ENCODE measurements around the gene SLC4A1AP. TPM values are rescaled to one million over a fixed set of nuclear protein-coding genes. Genes with fewer than 3 reads are reported as not detected.

The SLC4A1AP gene
- polyA plus RNA-seq, 6 donors from 2014 or later: 14.0 to 25.9 (median 24.1) TPM

DNA sequence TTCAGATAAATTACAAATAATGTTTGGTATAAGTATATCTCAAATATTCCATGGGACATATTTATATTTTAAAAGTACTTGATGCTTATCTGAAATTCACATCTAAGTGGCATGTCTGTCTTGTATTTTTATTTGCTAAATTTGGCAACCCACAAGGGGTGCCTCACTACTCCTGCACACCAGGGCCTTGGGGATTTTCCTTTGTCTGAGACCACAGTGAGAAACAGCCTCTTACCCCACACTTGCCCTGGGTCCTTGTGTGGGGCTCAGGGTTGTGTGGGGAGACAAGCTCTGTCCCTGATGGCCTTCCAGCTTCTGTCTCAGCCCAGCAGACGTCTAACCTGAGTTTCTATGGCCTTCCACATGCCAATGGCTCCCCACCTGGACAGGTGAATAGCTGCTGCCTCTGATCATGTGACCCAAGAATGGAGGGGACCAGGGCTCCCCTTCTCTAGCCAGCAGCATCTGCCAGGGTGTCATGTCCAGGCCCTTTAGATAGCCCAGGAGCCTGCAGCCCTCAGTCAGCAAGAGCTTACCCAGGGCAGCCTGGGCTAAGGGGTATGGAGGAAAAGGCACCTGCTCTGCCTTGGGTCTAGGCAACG lies 58.3 kb downstream of the SLC4A1AP start:
- Mint-ChIP-seq H3K9me3 (no peaks in the 10 kb centered on the region), H3K27me3 (peaks cover 21 to 29% (median 24%) of the 10 kb centered on the region in 3 donors), H3K4me3 (no peak overlapping the region), H3K4me1 (peaks cover 0 to 2% (median under 1%) of the 10 kb centered on the region in 3 donors), H3K27ac (peak overlapping the region in 1 of 6 donors; percentile 32), H3K36me3 (no peaks in the 10 kb centered on the region)
- DNase-seq: no peak
- ATAC-seq (ENCODE audit: low read depth in 2 of 2): no peak

DNA sequence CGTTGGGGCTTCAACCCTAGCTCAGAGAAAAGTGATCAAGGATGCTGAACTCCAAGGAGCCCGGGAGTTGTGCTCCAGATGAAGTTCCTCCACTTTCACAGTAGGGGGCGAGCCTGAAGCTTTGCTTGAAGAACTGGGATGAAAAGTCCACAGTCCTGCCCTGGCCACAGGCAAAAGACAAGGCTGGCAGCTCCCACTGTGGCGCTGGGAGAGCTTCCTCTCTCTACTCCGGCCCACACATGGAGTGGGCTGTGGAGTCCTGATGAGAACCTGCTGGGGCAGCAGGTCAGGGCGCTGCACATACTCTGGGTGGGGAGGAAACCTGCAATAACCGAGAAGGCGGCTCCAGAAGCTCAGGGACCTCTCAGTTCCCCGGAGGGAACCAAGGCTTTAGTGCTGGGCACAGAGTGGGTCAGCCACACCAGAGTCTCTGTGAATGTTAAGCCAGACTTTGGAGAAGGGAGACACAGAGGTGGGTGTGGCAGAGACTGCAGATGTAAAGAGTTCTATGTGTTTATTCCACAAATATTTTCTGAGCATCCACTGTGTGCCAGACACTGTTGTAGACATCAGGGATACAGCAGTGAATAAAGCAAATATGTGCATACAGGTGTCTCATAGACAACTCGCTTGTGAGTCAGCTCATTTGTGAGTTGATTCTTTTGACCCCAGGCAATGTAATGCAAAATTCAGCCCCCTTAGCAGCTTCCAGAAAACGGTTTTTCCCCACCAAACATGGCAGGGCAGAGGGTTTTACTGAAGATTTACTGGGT lies 59.9 kb downstream of the SLC4A1AP start:
- Mint-ChIP-seq H3K36me3 (no peaks in the 10 kb centered on the region), H3K4me3 (no peak overlapping the region), H3K4me1 (no peaks in the 10 kb centered on the region), H3K27me3 (peaks cover 14 to 19% (median 18%) of the 10 kb centered on the region in 3 donors), H3K9me3 (no peaks in the 10 kb centered on the region), H3K27ac (no peak overlapping the region)
- ATAC-seq (ENCODE audit: low read depth in 2 of 2) (no peak), DNase-seq (no peak)

DNA sequence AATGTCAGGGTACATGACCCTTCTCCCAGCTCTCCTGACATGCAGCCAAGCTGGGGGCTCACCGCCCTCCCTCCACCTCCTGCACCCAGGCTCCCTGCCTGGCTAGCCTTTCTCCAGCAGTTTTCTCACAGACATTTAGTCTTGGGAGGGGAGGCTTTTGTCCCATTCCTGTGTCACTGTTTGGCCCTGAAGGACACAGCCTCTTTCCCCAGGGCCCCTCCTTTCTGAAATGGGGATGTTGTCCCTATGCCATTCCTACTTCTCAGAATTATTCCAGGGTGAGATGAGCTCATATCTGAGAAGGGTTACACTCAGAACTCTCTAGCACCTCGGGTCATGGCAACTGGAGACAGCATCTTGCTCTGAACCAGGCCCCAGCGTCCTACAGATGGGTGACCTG lies 60.5 kb downstream of the SLC4A1AP start:
- H3K27me3 Mint-ChIP-seq: peaks cover 14 to 19% (median 18%) of the 10 kb centered on the region in 3 donors
- H3K4me3 Mint-ChIP-seq: no peak overlapping the region
- DNase-seq (no peak), ATAC-seq (ENCODE audit: low read depth in 2 of 2) (no peak)
- H3K4me1 Mint-ChIP-seq: no peaks in the 10 kb centered on the region
- no peaks in the 10 kb centered on the region for H3K9me3 Mint-ChIP-seq
- no peak overlapping the region for H3K27ac Mint-ChIP-seq
- H3K36me3 Mint-ChIP-seq: no peaks in the 10 kb centered on the region

DNA sequence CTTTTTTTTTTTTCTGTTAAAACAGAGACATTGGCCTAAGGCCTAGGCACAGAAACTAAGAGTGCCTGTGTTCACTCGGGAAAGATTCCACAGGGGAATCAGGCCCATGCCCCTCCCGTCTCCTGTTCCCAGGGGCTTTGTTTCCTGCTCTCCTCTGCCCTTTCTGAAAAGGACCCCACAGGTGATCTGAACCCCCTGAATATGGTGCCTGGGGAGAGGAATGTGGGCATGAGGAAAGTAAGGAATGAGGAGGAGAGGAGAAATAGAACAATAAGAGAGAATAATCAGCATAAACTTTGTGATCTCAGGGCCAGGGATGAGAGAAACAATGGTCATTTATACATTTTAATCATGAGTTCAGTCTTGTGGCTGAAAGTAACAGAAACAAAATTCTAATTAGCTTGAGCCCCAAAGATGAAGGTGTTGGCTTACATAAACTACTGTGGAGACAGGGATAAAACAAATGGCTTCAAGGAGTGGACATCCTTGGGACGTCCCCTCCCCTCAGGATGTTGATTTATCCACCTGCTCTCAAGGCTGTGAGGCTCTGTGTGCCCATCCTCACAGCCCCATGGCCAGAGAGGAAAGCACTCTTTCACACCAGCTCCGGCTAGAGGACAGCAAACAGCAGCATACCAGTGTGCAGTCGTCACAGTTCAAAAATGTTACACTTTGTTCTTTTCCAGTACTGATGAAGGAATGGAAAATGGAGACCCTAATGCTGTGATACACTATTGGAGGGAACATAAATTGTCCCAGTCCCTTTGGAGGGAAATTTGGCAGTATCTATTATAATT lies 61.4 kb downstream of the SLC4A1AP start:
- no peak for DNase-seq
- Mint-ChIP-seq H3K9me3 (no peaks in the 10 kb centered on the region), H3K36me3 (no peaks in the 10 kb centered on the region), H3K27ac (no peak overlapping the region), H3K4me3 (no peak overlapping the region), H3K27me3 (peaks cover 9 to 12% (median 12%) of the 10 kb centered on the region in 3 donors), H3K4me1 (no peaks in the 10 kb centered on the region)
- no peak for ATAC-seq (ENCODE audit: low read depth in 2 of 2)

GRCh38 chr2:27727257-27727656 lies 63.6 kb downstream of the SLC4A1AP start:
- ATAC-seq (ENCODE audit: low read depth in 2 of 2) (no peak), DNase-seq (no peak)
- Mint-ChIP-seq H3K27me3 (peaks cover 0 to 3% (median 0%) of the 10 kb centered on the region in 3 donors), H3K36me3 (no peaks in the 10 kb centered on the region), H3K27ac (peak overlapping the region in 1 of 6 donors; percentile 64), H3K9me3 (no peaks in the 10 kb centered on the region), H3K4me3 (no peak overlapping the region), H3K4me1 (no peaks in the 10 kb centered on the region)

DNA sequence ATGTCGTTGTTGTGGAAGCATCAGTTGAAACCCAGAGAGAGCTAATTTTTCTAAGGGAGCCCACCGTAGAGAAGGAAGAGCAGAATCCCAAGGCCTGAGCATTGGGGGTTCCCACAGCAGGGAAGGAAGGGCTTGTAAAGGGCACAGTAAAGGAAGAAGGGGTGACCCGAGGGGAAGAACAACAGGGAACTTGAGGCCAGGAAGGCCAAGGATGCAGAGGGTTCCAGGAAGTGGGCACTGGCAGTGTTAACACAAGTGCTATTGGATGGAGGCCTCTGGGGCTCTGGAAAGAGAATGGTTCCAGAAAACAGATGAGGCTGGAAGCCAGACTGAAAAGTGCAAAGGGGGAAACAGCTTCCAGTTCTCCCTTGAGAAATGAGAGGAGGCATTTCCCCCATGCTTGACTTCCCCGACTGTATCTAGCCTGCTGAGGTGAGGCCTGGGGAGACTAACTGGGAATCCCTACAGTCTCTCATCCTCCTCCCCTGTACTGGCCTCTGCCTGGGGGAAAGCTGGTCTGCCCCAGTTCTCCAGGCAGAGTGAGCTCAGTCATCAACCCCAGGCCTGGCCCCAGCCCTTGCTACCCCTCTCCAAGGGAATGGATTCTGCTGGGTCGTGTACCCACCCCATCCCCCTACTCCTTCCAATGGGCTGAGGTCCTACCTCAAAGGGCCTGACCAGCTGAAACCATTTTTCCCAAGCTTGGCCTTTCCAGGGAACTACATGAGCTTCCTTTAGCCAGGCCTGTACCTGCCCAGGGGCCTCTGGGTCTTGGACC lies 64.6 kb downstream of the SLC4A1AP start:
- ATAC-seq (ENCODE audit: low read depth in 2 of 2): no peak
- Mint-ChIP-seq H3K4me1 (no peaks in the 10 kb centered on the region), H3K27me3 (peaks cover 0 to under 1% (median 0%) of the 10 kb centered on the region in 3 donors), H3K9me3 (peaks cover 0 to 2% (median 0%) of the 10 kb centered on the region in 7 donors), H3K4me3 (peak overlapping the region in 1 of 8 donors; percentile 76), H3K36me3 (no peaks in the 10 kb centered on the region), H3K27ac (peak overlapping the region in 1 of 6 donors; percentile 64)
- no peak for DNase-seq

GRCh38 chr2:27729198-27729597 lies 65.5 kb downstream of the SLC4A1AP start:
- H3K36me3 Mint-ChIP-seq: no peaks in the 10 kb centered on the region
- DNase-seq (no peak), ATAC-seq (ENCODE audit: low read depth in 2 of 2) (no peak)
- H3K9me3 Mint-ChIP-seq: peaks cover 0 to 11% (median 0%) of the 10 kb centered on the region in 7 donors
- no peak overlapping the region for H3K4me3 Mint-ChIP-seq
- no peaks in the 10 kb centered on the region for H3K4me1 Mint-ChIP-seq
- peaks cover 0 to under 1% (median 0%) of the 10 kb centered on the region in 3 donors for H3K27me3 Mint-ChIP-seq
- H3K27ac Mint-ChIP-seq: no peak overlapping the region

DNA sequence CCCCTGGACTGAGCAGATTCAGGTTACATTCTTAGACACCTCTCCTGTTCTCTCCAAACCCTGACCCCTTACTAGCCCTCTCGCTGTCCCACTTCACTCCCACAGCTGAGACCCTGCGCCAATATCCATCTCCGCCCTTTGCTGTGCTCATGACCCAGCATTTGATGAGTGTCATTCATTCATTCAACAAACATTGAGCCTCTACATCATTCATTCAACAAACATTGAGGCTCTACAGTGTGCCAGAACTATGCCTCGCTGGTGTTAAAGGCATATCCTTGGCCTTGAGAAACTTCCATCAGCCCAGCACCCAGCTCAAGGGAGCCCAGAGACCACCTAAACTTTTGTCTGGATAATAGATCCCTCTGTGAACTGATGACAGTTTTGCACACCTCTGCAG lies 65.9 kb downstream of the SLC4A1AP start:
- H3K4me3 Mint-ChIP-seq: no peak overlapping the region
- ATAC-seq (ENCODE audit: low read depth in 2 of 2) (no peak), DNase-seq (no peak)
- H3K9me3 Mint-ChIP-seq: peaks cover 0 to 14% (median 0%) of the 10 kb centered on the region in 7 donors
- H3K27ac Mint-ChIP-seq: peak overlapping the region in 1 of 6 donors; percentile 37
- no peaks in the 10 kb centered on the region for H3K36me3 Mint-ChIP-seq
- H3K27me3 Mint-ChIP-seq: peaks cover 0 to 4% (median 2%) of the 10 kb centered on the region in 3 donors
- no peaks in the 10 kb centered on the region for H3K4me1 Mint-ChIP-seq

DNA sequence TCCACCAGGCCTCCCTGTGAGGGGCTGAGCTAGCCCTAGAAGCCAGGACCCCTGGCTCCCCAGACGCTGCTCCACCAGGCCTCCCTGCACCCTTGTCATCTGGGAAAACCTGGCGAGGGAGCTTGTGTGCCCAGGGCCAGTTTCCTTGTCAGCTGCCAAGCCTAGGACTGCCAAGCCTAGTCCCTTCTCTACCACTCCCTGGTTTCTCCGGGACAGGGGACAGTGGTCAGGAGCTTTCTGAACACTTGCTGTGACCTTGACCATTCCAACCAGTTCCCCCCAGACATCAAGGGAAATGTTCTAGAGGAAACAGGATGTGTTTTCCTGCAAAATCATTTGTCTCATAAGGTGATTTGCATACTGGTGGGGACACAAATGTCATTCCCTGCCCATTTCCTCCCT lies 66.6 kb downstream of the SLC4A1AP start:
- H3K4me3 Mint-ChIP-seq: no peak overlapping the region
- no peak overlapping the region for H3K27ac Mint-ChIP-seq
- H3K9me3 Mint-ChIP-seq: peaks cover 0 to 14% (median 0%) of the 10 kb centered on the region in 7 donors
- peaks cover 0 to 5% (median 4%) of the 10 kb centered on the region in 3 donors for H3K4me1 Mint-ChIP-seq
- no peaks in the 10 kb centered on the region for H3K36me3 Mint-ChIP-seq
- peaks cover 0 to 8% (median 5%) of the 10 kb centered on the region in 3 donors for H3K27me3 Mint-ChIP-seq
- no peak for DNase-seq
- no peak for ATAC-seq (ENCODE audit: low read depth in 2 of 2)

DNA sequence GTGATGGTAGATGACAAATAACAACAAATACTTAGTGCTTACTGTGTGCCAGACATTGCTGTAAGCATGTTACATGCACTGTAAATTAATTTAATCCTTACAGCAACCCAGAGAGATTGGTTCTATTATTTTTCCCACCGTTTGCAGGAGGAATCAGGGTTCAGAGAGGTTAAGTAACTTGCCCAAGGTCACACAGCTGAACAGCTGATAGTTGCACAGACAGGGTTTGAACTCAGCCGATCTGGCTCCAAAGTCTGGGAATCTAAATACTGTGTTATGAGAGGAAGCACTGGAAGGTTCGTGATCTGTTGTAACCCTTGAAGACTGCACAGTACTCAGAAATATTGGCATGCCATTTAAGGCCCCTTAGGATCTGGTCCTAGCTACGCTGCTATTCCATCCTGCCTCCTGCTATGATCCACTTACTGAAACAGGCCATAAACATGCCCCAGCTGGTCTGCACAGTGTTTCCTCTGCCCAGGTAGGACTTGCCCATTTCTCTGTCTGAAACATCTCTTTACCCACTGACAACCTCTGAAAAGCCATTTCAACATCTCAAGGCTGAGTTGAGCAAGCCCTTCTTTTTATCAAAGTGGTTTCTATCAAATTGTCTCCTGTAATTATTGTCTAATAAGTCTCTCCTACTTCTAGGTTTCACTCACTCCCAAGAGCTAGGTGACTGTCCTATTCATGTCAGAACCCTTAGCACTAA lies 67.4 kb downstream of the SLC4A1AP start:
- Mint-ChIP-seq H3K9me3 (peaks cover 0 to 14% (median 0%) of the 10 kb centered on the region in 7 donors), H3K36me3 (no peaks in the 10 kb centered on the region), H3K27ac (no peak overlapping the region), H3K4me3 (no peak overlapping the region), H3K4me1 (peaks cover 0 to 5% (median 4%) of the 10 kb centered on the region in 3 donors), H3K27me3 (peaks cover 4 to 9% (median 5%) of the 10 kb centered on the region in 3 donors)
- DNase-seq (no peak), ATAC-seq (ENCODE audit: low read depth in 2 of 2) (no peak)

- Mint-ChIP-seq H3K27me3 (peaks cover 5 to 36% (median 34%) of the 10 kb centered on the region in 3 donors), H3K9me3 (peaks cover 0 to 21% (median 3%) of the 10 kb centered on the region in 7 donors), H3K27ac (no peak overlapping the region), H3K4me1 (peaks cover 0 to 11% (median 4%) of the 10 kb centered on the region in 3 donors), H3K4me3 (peak overlapping the region in 3 of 8 donors; percentile 17 to 76 (median 40)), H3K36me3 (peaks cover 0 to 4% of the 10 kb centered on the region in 2 donors)
- ATAC-seq (ENCODE audit: low read depth in 2 of 2) (no peak), DNase-seq (no peak)
Observed at GRCh38 chr2:27734305-27734704, 70.6 kb downstream of the SLC4A1AP start.

DNA sequence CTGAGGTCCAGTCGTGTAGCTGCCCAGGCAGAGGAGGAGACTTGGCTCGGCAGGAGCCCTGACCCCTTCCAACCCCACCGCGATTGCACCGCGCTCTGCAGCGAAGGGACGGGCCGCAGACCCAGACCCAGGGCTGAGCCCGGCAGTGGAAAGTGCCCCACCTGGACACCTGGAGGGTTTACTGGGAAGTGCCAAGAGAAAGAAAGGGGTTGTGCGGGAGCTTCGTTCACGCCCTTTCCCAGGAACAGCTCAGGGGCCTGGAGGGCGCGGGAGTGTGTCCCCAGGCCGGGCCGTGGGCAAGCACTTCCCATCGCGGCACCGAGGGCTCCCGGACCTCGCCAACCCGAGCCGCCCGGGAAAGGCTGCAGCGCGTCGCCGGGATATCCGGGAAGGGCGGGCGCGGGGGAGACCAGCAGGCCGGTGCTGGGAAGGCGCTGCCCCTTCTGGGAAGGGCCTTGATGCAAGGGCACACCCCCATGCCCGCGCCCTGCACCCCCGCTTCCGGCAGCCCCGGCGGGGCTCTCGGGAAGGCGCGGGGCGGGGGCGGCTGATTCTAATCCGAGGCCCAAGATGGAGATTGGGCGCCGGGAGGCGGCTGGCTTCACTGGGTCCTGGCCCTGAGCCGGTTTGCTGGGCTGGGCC lies 71.7 kb downstream of the SLC4A1AP start:
- H3K27ac Mint-ChIP-seq: peak overlapping the region in 2 of 6 donors; percentile 39 to 65

More for the DNA sequence above, 71.7 kb downstream of the SLC4A1AP start:
- H3K27me3 Mint-ChIP-seq: peaks cover 5 to 36% (median 36%) of the 10 kb centered on the region in 3 donors
- H3K36me3 Mint-ChIP-seq: peaks cover 0 to 4% of the 10 kb centered on the region in 2 donors
- peaks cover 0 to 11% (median 4%) of the 10 kb centered on the region in 3 donors for H3K4me1 Mint-ChIP-seq
- peaks cover 0 to 21% (median 4%) of the 10 kb centered on the region in 7 donors for H3K9me3 Mint-ChIP-seq
- DNase-seq (peak; percentile 12), ATAC-seq (ENCODE audit: low read depth in 2 of 2) (peak; percentile 32 to 44)
- peak overlapping the region; percentile 53 to 83 (median 74) for H3K4me3 Mint-ChIP-seq
